CD4-positive, alpha-beta T cell (primary cell): ENCODE data around the gene PXMP2. TPM values are rescaled to one million over a fixed set of nuclear protein-coding genes. Genes with fewer than 3 reads are reported as not detected.
A peak's percentile ranks its signal among the peaks of the same experiment; 100 is the strongest.

Experiments
- ATAC-seq: fragments of 200-7000 bp; cut with Tn5 transposase; one replicate; pipeline ENCODE4 v1.10.0; 2022; ENCODE audit warnings: mild to moderate bottlenecking; ENCODE audit not compliant: poor library complexity
- CTCF ChIA-PET: fragments of 350-600 bp; sonication (Branson Sonifier 250); formaldehyde crosslinking; loops from one replicate; lab custom pipeline; 2021; ENCODE audit warnings: antibody characterized with exemption, inconsistent platforms; lab: Charles Lee
- POLR2A ChIA-PET: fragments of 350-600 bp; sonication (Branson Sonifier 250); formaldehyde crosslinking; loops from one replicate; lab custom pipeline; 2021; ENCODE audit warnings: antibody characterized with exemption, inconsistent platforms; lab: Charles Lee
- DNase-seq, 14 experiments: peaks; one replicate each; pipeline ENCODE4 v3.0.0-alpha.2; 2013 to 2020; ENCODE audit warnings: mixed read lengths in 2 of 14
- H3K27ac ChIP-seq, 2 donors: one replicate each; pipeline versions ENCODE4 v1.5.1 to v1.7.0; 2013; ENCODE audit warnings: low read length in 2 of 2, low read depth in 1 of 2, mild to moderate bottlenecking in 1 of 2
- H3K27me3 ChIP-seq, 2 experiments: 1 replicate in 1 of 2; 2 replicates in 1 of 2; pipeline versions ENCODE4 v1.6.1 to v1.7.0; 2013; ENCODE audit warnings: low read length in 2 of 2, control low read depth in 1 of 2, mild to moderate bottlenecking in 1 of 2, moderate library complexity in 1 of 2; ENCODE audit not compliant: insufficient read depth in 2 of 2, control insufficient read depth in 1 of 2
- H3K36me3 ChIP-seq: one replicate; pipeline ENCODE4 v1.6.1; 2013; ENCODE audit warnings: low read length, control low read depth; ENCODE audit not compliant: insufficient read depth
- H3K4me1 ChIP-seq: one replicate; pipeline ENCODE4 v1.6.1; 2013; ENCODE audit warnings: low read length, control low read depth; ENCODE audit not compliant: insufficient read depth
- H3K4me3 ChIP-seq: one replicate; pipeline ENCODE4 v1.5.1; 2013; ENCODE audit warnings: mild to moderate bottlenecking, low read length, moderate library complexity
- H3K9me3 ChIP-seq, 2 experiments: 1 replicate in 1 of 2; 2 replicates in 1 of 2; pipeline versions ENCODE4 v1.6.1 to v1.7.0; 2013; ENCODE audit warnings: low read length in 2 of 2, mild to moderate bottlenecking in 2 of 2, control low read depth in 1 of 2, moderate library complexity in 1 of 2; ENCODE audit not compliant: control insufficient read depth in 1 of 2, insufficient read depth in 1 of 2
- H3K27ac Mint-ChIP-seq: one replicate; pipeline ENCODE4 v1.8.0; 2020; ENCODE audit warnings: mixed read lengths
- H3K27me3 Mint-ChIP-seq: one replicate; pipeline ENCODE4 v1.8.0; 2021; ENCODE audit warnings: mixed read lengths
- H3K36me3 Mint-ChIP-seq: one replicate; pipeline ENCODE4 v1.8.0; 2021; ENCODE audit warnings: low read depth, mixed read lengths
- H3K4me1 Mint-ChIP-seq: one replicate; pipeline ENCODE4 v1.8.0; 2021; ENCODE audit warnings: low read depth, mixed read lengths
- H3K4me3 Mint-ChIP-seq: one replicate; pipeline ENCODE4 v1.8.0; 2020; ENCODE audit warnings: mild to moderate bottlenecking, mixed read lengths
- H3K9me3 Mint-ChIP-seq: one replicate; pipeline ENCODE4 v1.8.0; 2020; ENCODE audit warnings: mixed read lengths
- CTCF ChIP-seq: fragments of 200-600 bp; IDR thresholded peaks from one replicate; pipeline ENCODE4 v1.8.0; 2022; ENCODE audit warnings: antibody characterized with exemption, mild to moderate bottlenecking
- intact Hi-C, 2 experiments: fragments of 100-400 bp; cut with DNase I in 1 of 2; cut with micrococcal nuclease in 1 of 2; formaldehyde crosslinking; loops; one replicate each; pipeline versions ENCODE4 v1.15.1 to v1.9.0; 2023 to 2025; cut with DNase I, micrococcal nuclease
- total RNA-seq, 174 experiments: library from RNA in 2 of 174; stranded (reverse) in 2 of 174; gene quantifications; one replicate each; pipeline ENCODE4 v1.2.3 and lab custom pipeline; 2021 to 2026

PXMP2 gene
- total RNA-seq, 2 experiments from 2014 or later, result 2.1 to 2.6 TPM

- intact Hi-C loops, result no loop called here
- Histone ChIP-seq H3K27ac (no peak overlapping the region), H3K4me1 (peaks cover 10% of the 10 kb centered on the region), H3K27me3 (no peaks in the 10 kb centered on the region), H3K36me3 (peaks cover 95% of the 10 kb centered on the region), H3K4me3 (no peak overlapping the region), H3K9me3 (no peaks in the 10 kb centered on the region)
- no peak for ATAC-seq
- no peaks in the 10 kb centered on the region for H3K27me3 Mint-ChIP-seq
- ChIA-PET CTCF (no interaction called here), POLR2A (no interaction called here)
- no peak for TF ChIP-seq CTCF
- no peak overlapping the region for H3K4me3 Mint-ChIP-seq
- no peak overlapping the region for H3K27ac Mint-ChIP-seq
- H3K9me3 Mint-ChIP-seq, result no peaks in the 10 kb centered on the region
- peaks cover 28% of the 10 kb centered on the region for H3K4me1 Mint-ChIP-seq
- H3K36me3 Mint-ChIP-seq, result peaks cover 93% of the 10 kb centered on the region
- DNase-seq, result no peak
Measured at GRCh38 chr12:132661972-132662371, 25.4 kb upstream of the PXMP2 start.

- Histone ChIP-seq H3K36me3 (peaks cover 93% of the 10 kb centered on the region), H3K27me3 (no peaks in the 10 kb centered on the region), H3K9me3 (no peaks in the 10 kb centered on the region), H3K4me1 (peaks cover 10% of the 10 kb centered on the region), H3K4me3 (no peak overlapping the region), H3K27ac (no peak overlapping the region)
- ChIA-PET CTCF (no interaction called here), POLR2A (no interaction called here)
- Mint-ChIP-seq H3K27ac (peak overlapping the region; percentile 13), H3K36me3 (peaks cover 93% of the 10 kb centered on the region), H3K4me1 (peaks cover 28% of the 10 kb centered on the region), H3K9me3 (no peaks in the 10 kb centered on the region), H3K27me3 (no peaks in the 10 kb centered on the region), H3K4me3 (no peak overlapping the region)
- no peak for TF ChIP-seq CTCF
- intact Hi-C loops, result no loop called here
- DNase-seq, result no peak
- ATAC-seq, result no peak
Measured at GRCh38 chr12:132662901-132663755, 24.3 kb upstream of the PXMP2 start.

- Histone ChIP-seq H3K4me3 (no peak overlapping the region), H3K27ac (no peak overlapping the region), H3K36me3 (peaks cover 93% of the 10 kb centered on the region), H3K9me3 (no peaks in the 10 kb centered on the region), H3K27me3 (no peaks in the 10 kb centered on the region), H3K4me1 (peaks cover 9% of the 10 kb centered on the region)
- Mint-ChIP-seq H3K4me1 (peaks cover 28% of the 10 kb centered on the region), H3K27ac (no peak overlapping the region), H3K9me3 (no peaks in the 10 kb centered on the region), H3K27me3 (no peaks in the 10 kb centered on the region), H3K4me3 (no peak overlapping the region), H3K36me3 (peaks cover 96% of the 10 kb centered on the region)
- ATAC-seq (no peak), DNase-seq (no peak)
- no peak for TF ChIP-seq CTCF
- CTCF ChIA-PET, result no interaction called here
- POLR2A ChIA-PET, result no interaction called here
- intact Hi-C loops, result no loop called here
Measured at GRCh38 chr12:132664206-132665148, 22.9 kb upstream of the PXMP2 start.
